ENCODE data around the gene CHPF2.

Gene CHPF2

DNA sequence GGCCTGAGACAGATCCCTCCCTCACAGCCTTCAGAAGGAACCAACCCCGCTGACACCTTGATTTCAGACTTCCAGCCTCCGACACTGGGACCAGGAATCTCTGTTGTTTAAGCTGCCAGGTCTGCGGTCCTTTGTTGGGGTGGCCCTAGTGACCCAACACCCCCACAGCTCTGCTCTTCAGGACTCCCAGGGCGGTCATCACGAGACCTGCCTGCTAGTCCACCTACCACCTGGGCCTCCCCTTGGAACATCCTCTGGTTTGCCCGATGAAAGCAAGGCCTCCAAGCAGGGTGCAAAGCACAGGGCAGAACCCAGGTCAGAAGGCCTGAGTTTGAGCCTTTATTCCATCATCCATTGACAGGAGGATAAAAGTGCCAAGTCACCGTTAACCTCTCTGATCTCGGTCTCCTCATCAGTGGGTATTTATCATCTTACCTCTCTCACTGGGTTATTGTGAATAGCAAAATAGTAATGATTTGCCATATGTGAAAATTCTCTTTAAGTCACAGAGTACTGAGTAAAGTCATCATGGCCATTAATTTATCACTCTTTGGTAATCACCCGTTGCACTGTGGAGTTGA is 33.2 kb downstream of the CHPF2 start:
- DNase-seq (ENCODE audit: low read depth): no peak

DNA sequence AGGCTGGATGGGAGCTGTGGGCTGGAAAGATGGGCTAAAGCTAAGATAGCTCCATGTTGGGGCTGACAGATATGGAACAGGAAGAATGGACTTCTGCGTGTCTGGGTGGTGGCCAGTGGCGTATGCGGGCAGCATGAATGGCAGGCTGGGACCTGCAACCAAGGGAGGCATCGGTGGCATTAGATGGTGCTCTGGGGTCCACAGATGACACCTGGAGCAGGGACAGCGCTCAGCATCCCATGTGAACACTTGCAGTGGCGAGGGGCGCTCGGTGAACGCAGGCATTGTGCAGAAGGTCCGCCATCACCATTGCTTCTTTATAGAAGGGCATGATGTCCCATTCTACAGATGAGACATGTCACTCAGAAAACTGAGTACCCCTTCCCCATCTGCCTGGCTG is 37.2 kb downstream of the CHPF2 start:
- no peak for DNase-seq (ENCODE audit: low read depth)

DNA sequence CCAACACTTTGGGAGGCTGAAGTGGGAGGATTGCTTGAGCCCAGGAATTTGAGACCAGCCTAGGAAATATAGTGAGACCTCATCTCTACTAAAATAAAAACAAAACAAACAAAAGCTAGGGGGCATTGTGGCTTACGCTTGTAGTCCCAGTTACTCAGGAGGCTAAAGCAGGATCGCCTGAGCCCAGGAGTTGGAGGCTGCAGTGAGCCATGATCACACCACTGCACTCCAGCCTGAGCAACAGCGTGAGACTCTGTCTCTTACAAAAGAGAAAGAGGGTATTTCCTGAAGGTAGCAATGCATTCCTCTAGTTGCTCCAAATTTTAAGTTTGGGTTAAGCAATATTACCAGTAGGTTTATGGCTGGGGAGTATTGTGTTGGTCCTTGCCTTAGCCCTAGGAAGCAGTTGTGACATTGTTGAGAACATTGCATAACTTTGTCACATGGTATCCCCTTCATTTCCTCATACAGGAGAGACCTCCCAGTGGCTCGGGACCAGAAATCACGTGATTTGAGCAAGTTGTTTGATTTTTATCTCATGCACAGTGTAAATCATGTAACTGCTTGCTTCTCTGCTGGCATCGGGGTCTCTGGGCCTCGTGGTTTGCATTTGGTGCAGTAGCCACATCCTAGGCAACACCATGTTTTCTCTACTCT is 39.5 kb downstream of the CHPF2 start:
- no peak for DNase-seq (ENCODE audit: low read depth)

DNA sequence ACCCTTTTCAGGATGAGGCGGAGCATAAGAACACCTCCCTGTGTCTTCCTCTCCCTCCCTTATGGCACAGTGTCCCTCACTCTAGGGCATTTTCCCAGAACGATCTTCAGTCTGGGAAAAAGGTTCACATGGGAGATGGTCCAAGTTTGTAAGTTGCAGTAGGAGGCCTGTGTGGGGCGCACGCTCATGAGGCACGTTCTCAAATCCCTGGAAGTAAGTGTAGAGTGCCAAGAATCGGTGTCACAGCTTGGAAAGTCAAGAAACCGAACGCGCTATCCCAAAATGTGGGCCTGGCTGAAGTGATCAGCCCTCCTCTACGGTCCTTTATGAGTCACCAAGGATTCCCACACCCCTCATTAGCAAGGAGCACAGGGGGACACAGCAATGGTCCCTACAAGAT is 40.1 kb downstream of the CHPF2 start:
- DNase-seq (ENCODE audit: low read depth): no peak

DNA sequence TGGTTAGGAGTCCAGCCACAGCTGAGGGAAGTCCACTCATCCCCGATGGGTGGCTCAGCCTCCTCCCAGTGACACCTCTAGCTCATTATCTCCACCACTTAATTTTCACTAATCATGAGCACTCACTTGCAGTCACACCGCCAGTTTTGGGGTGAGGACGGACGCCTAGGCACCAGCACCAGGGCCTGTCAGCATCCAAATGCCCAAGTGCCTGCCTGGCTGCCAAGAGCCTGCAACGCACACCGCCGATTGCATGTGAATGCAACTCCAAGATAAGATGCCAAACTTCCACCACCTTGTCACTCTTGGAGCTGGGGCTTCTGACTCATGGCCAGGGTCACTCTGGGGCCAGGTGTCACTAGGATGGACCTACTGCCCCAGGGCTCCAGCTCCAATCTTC is 40.6 kb downstream of the CHPF2 start:
- DNase-seq (ENCODE audit: low read depth): no peak

DNA sequence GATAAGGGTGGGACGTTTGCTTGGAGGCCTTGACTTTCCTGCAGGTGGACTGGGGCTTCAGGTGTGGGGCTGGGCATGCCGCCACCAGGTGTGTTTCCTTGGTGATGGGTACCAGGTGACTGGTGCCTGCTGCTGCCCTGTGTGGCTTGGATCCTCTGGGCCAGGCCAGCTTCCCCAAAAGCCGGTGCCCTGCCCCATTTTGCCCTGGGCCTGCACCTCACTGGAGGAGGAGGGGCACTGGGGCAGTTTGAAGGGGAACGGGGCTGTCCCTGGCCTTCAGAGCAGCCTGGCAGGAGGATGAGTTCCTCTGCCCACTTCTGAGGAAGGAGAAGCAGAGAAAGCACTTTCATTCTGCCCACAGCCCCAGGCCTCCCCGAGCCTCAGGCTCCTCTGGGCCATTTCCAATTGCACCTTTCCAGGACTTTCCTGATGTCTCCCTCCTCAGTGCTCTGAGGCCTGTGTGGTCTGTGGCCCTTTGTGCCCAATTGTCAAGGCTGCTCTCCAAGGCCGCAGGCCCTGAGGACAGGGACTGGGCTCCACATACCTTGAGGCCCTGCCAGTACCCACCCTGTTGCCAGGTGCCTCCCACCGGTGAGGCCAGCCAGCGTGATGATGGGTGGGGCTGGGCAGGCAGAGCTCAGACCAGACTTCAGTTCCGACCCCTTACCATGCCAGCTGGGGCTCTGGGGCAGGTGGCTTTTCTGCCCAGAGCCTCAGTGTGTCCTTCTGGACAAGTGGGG is 41.5 kb downstream of the CHPF2 start:
- DNase-seq (ENCODE audit: low read depth): no peak

DNA sequence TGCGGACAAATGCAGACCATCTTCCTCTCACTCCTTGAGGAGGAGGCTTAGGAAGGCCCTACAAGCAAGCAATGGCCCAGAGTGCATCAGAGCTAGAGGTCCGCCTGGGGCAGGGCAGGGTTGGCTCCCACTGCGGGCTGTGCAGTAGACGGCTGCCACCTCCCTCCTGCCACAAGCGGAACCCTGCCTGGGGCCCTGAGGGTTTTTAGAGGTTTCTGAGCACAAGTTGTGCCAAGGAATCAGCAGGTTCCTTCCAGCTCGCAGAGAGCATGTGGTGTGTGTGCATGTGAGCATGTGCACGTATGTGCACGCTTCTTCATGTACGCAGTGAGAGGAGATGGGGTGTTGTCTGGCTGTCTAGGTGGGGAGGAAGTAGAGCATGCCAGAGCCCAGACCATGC is 42.1 kb downstream of the CHPF2 start:
- DNase-seq (ENCODE audit: low read depth): no peak

DNA sequence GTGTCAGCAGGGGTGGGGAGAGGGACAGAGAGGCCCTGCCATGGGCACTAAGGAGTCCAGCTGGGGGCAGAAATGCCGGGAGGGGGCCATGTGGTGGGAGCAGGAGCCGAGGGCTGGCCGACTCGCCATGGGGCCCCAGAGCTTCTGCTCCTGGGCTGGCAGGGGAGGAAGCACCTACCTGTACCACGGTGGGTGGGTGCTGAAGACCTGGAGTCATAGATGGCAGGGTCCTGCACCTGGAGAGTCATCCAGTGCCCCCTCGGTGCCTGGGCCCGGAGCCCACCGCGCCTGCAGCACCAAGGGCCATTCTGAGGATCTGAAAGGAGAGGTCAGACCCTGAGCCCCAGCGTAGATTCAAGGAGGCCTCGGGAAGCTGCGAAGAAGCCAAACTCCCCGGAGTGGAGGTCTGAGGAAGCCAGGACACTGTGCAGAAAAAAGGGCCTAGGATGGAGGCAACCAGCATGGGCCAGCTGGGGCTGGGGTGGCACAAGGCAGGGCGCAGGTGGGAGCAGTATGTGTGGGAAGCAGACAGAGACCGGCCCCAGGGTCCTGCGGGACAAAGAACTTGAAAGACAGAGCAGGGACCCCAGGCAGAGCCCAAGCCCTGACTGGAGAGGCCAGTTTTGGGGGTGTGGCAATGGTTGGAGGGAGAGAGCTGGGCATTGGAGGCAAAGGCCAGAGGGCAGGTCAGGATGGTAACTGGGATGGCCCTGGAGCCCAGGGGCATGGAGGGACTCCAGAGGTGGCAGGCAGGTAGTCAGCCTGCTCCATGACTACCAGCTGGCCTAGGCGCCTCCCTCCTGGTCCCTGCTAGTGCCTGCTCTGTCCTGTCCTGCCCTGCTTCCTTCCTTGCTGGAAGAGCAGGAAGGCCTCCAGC is 42.9 kb downstream of the CHPF2 start:
- DNase-seq (ENCODE audit: low read depth): no peak

DNA sequence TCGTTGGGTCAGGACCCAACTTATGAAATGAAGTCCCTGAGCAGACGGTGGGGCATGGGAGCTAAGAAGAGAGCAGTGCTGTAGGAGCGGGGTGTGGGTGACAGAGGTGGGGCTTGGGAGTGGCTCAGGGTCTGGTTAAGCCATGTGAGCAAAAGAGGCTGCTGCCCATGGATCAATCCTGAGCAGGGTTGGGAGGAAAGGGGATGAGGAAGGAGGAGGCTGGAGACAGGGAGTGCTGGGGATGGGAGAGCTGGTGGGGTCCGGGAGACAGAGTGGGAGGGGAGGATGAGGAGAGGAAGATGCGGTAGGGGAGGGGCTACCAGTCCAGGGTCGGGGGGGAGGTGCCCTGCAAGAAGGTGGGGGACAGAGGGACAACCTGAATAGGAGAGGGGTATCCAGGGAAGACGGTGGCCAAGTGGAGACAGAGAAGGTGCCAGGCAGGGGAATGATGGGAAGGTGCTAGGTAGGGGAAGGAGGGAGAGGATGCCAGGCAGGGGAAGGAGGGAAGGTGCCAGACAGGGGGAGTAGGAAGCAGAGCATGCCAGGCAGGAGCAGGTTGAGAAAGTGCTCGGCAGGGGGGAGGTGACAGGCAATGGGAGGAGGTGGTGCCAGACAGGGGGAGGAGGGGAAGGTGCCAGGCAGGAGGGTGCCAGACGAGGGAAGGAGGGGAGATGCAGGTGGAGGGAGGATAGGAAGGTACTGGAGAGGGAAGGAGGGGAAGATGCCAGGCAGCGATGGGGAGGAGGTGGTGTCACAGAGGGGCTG is 43.7 kb downstream of the CHPF2 start:
- no peak for DNase-seq (ENCODE audit: low read depth)

DNA sequence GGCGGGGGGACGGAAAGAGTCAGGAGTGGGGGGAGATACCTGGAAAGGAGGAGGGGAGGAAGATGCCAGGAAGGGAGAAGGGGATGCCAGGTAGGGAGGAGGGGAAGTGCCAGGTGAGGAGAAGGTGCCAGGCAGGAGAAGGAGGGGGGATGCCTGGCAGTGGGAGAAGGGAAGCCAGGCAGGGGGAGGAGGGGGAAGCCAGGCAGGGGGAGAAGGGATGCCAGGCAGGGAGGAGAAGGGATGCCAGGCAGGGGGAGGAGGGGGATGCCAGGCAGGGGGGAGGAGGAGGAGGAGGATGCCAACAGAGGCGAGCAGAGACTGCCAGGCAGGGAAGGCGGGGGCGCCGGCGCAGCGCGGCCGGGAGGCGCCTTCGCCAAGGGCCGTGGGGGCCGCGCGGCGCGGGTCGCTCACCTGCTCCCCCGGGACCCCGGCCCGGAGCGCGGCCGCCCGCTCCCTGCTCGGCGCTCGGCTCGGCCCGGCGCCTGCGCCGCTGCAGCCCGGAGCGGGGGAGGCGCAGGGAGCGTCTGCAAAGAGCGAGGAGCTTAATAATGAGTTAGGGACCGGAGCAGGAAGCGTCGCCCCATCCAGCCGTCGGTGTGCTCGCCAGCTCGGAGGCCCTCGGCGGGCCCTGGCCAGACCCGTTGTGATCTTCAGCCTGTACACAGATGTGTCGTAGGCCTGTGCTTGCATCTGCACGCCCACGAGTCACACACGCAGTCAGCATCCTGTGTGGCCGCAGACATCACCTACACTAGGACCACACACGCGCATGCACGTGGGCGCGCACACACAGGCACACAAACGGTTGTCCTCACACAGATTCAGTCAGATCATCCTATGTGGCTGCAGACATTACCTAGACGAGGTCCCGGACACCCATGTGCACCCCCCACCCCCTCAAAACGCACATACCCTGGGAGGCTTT is 44.6 kb downstream of the CHPF2 start:
- DNase-seq (ENCODE audit: low read depth): peak; percentile 24

DNA sequence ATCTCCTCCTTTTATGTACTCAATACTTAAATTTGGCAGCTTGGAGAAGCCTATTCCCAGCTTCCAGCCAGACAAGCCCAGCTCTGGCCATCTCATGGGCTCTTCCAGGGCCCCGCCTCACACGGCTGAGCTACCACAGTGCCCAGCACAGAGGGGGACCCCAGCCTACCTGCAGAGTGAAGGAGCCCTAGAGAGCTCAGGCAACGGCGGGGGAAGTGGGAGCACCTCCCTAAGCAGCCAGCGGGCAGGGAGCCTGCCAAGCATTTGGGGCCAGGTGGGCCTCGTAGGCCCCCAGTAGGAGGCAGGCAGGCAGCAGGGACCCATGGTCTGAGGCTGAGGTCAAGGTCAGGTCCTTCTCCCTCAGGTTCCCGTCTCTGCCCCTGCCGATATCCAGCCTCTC is 45.3 kb downstream of the CHPF2 start:
- DNase-seq (ENCODE audit: low read depth): no peak

DNA sequence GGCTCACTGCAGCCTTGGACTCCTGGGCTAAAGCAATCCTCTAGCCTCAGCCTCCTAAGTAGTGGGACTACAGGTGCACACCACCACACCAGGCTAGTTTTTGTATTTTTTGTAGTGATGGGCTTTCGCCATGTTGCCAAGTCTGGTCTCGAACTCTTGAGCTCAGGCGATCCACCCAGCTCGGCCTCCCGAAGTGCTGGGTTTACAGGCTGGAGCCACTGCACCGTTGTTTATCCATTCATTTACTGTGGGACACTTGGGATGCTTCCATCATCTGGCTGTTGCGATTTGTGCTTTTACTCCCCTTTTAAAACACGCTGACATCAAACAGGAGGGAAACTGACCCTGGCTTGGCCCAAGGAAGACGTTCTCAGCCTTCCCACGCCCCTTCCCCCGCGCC is 46.7 kb downstream of the CHPF2 start:
- DNase-seq (ENCODE audit: low read depth): no peak

DNA sequence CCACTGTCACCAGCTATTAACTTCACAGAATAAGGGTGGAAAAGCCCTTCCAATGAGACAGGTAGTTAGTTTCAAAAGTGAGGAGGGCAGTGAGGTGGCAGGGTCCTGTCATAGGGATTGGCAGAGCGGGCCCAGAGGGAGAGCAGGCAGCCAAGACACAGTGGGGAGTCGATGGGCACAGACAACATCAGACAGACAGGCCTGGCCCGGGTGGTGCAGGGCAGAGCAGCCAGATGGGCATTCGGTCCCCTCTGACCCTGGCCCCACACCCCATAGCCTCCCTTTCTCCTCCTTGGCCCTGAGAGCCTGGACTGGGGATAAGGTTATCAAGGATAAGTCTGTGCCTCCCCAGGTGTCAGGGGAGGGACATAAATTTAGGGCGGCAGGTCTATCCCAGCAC is 47.6 kb downstream of the CHPF2 start:
- DNase-seq (ENCODE audit: low read depth): no peak

DNA sequence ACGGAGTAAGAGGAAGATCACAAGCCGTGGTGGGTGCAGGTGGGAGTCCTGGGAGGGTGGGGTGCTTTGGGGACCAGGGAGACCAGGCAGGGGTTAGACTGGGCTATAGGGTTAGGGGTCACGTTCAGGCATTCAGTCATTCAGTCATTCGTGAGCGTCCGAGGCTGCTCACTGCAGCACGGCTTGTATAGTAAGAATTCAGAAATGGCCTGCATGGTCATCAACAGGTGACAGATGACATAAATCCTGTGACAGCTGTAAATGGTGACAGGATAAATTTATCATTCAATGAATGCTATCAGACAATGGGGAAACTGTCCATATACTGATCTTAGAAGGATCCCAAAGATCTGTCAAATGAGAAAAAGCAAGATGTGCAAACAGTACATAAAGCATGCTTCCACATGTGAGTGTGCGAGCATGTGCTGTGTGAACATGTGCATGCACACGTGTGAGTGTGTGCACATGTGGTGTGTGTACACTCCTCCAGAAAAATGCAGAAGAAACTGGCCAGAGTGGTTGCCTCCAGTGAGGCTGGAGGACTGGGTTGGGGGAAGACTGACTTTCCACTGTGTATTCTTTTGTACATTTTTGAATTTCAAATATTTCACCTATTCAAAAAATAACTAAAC is 48.2 kb downstream of the CHPF2 start:
- no peak for DNase-seq (ENCODE audit: low read depth)

DNA sequence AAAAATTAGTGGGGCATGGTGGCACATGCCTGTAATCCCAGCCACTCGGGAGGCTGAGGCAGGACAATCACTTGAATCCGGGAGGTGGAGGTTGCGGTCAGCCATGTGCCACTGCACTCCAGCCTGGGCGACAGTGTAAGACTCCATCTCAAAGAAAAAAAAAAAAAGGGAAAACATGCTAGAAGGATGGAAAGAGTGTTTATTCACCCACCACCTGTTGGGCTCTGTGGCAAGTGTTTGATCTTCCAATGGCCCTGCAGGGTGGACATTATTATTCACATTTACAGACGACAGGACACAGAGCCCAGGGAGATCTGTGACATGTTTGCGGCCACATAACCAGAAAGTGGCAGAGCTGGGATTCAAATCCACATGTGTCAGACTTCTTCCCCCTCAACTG is 49.4 kb downstream of the CHPF2 start:
- no peak for DNase-seq (ENCODE audit: low read depth)

DNA sequence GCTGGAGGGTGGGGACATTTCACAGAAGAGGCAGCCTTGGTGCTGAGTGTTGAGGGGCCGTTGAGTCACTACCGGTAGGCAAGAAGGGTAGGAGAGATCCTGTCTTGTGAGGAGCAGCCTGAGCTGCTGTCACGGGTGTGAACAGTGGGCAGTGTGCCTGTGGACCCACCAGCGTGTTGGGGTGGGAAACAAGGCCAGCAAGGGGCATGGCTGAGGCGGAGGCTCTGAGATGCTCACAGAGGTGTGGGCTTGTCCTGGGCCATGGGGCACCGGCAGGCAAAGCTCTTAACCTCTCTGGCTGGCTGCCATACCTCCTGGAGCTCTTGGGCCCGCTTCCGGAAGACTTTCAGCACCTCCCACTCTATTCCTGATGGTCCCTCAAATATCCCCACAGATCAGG is 49.8 kb downstream of the CHPF2 start:
- no peak for DNase-seq (ENCODE audit: low read depth)

DNA sequence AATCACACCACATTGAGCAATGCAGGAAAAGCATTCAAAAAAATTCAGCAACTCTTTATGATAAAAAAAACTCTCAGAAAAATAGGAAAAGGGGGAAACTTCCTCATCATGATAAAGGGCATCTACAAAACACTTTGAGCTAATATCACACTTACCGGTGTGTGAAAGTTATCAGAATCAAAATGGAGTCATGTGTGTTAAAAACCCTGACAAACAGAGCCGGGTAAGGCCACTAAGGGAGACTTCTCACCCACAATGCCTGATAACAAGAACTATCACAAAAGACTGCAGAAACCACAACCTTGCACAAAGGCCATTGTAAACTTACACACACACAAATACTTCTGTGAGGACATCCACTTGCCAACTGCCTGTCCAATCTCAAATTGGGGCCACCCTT is 51.0 kb downstream of the CHPF2 start:
- DNase-seq (ENCODE audit: low read depth): no peak

DNA sequence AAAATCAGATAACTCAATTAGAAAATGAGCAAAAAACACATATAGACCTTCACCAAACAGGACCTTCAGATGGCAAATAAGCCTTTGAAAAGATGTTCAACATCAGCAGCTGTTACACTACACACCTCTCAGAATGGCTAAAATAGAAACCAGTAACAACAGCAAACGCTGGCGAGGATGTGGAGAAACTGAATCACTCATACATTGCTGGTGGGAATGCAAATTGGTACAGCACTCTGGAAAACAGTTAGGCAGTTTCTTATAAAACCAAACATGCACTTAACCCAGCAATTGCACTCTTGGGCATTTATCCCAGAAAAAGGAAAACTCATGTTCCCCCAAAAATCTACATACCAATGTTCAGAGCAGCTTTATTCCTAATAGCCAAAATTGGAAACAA is 53.9 kb downstream of the CHPF2 start:
- no peak for DNase-seq (ENCODE audit: low read depth)
